GM06990 (cell line): ENCODE results near the gene TRDMT1.

Experiments used
- DNase-seq: peaks from one replicate; pipeline ENCODE4 v3.0.0-alpha.2; 2011; ENCODE audit not compliant: insufficient read length; ENCODE audit errors: extremely low read depth
- H3K27me3 ChIP-seq: replicated peaks from 2 replicates; pipeline ENCODE4 v1.6.0; 2011; ENCODE audit warnings: low read length; ENCODE audit not compliant: control insufficient read depth, insufficient read depth
- H3K36me3 ChIP-seq: 2 replicates; pipeline ENCODE4 v1.5.1; 2011; ENCODE audit warnings: low read length; ENCODE audit not compliant: control insufficient read depth, insufficient read depth
- H3K4me3 ChIP-seq: replicated peaks from 2 replicates; pipeline ENCODE4 v1.5.1; 2011; ENCODE audit warnings: low read depth, mild to moderate bottlenecking, control low read depth, low read length
- CTCF ChIP-seq: IDR thresholded peaks from 2 replicates; pipeline ENCODE4 v1.5.1; 2011; ENCODE audit warnings: low read length, control low read depth, mild to moderate bottlenecking, inconsistent platforms; ENCODE audit not compliant: insufficient read depth, poor library complexity, severe bottlenecking

TRDMT1 gene

GRCh38 chr10:17101257-17101909 lies 100.1 kb downstream of the TRDMT1 start:
- TF ChIP-seq CTCF, result no peak
- Histone ChIP-seq H3K4me3 (no peak overlapping the region), H3K36me3 (no peaks in the 10 kb centered on the region), H3K27me3 (no peaks in the 10 kb centered on the region)
- no peak for DNase-seq

- Histone ChIP-seq H3K4me3 (no peak overlapping the region), H3K27me3 (no peaks in the 10 kb centered on the region), H3K36me3 (no peaks in the 10 kb centered on the region)
- no peak for DNase-seq
- TF ChIP-seq CTCF, result no peak
These were observed 100.9 kb downstream of the TRDMT1 start for GRCh38 chr10:17100586-17100985.

- DNase-seq, result no peak
- no peak for TF ChIP-seq CTCF
- Histone ChIP-seq H3K36me3 (no peaks in the 10 kb centered on the region), H3K4me3 (no peak overlapping the region), H3K27me3 (no peaks in the 10 kb centered on the region)
These were observed 103.5 kb downstream of the TRDMT1 start for GRCh38 chr10:17098012-17098411.
